ENCODE data around the gene CLDN19.
"Not testable (repeated sequence)": the region's sequence is repeated elsewhere in the genome, so short reads cannot be mapped to it uniquely, and the experiment has no call there.

Gene CLDN19

DNA sequence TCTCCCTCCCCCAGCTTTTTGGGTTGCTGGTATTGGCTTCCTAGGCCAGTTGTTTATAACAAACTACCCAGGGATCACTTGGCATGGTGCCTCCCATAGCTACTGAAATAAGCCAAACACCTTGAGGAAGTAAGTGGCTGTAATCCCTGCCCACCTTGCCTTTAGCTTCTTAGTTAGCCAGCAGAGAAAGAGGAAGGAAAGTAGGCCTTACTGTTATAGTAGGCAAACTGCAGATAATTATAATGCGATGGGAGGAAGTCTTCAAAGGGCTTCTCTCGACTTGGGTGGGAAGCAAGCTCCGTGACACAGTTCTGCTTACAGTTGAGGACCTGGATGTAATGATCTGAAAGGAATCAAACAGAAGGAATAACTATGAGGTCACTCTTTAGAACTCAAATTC lies 18.6 kb upstream of the CLDN19 start:
- DNase-seq = no peak

DNA sequence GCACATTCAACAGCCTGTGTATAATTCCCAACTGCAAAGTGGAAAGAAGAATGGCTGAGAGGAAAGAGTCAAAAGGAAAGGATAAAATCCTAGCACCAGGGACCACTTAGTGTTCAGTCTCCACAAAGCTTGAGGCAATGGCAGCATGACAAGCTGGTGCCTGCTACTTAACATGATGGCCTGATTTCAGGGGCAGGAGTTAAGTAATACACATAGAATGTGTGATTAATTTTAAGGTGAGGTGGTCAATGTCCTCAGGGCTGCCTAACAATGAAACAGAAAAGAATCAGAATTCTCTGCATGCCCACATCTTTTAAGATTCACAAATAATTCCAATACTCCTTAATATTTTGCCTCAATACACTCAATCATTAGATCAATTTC lies 17.8 kb upstream of the CLDN19 start:
- DNase-seq = no peak

GRCh38 chr1:42756956-42757891 lies 17.2 kb upstream of the CLDN19 start:
- peak; percentile 66 to 78 for DNase-seq

DNA sequence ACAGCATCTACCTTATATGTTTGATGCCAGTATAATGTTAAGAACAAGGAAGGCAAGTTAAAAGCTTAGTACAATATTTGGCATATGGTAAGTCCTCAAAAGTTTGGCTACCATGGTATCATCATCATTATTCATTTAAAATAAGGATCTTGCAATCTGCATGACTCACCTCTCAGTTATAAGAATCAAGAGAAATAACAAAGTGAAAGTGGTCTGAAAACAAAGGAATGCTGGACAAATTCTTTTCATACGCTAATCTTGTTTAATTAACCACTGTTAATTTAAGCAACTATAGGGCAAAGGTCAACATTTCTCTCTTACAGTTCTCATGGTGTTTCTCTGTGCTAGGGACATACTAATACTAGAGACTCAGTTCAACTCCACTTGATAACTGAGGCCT lies 13.0 kb upstream of the CLDN19 start:
- DNase-seq = no peak

DNA sequence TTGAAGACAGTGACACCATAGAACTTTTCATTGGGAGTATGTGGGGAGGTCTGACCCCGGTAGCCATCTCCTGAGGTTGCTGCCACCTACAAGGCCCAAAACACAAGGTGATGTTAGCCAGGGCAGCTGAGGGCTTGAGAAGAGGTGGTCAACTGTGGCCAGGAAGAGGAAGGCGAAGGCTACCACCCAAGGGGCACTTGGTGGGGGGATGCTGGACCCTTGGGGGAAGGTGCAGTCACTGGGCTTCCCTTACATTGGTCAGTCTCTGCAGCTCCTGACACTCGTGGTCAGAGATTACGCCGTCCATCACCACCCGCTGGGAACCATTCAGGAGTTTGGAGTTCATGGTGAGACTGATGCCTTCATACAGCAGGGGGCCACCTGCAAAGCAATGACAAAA lies 12.2 kb upstream of the CLDN19 start:
- DNase-seq = no peak

DNA sequence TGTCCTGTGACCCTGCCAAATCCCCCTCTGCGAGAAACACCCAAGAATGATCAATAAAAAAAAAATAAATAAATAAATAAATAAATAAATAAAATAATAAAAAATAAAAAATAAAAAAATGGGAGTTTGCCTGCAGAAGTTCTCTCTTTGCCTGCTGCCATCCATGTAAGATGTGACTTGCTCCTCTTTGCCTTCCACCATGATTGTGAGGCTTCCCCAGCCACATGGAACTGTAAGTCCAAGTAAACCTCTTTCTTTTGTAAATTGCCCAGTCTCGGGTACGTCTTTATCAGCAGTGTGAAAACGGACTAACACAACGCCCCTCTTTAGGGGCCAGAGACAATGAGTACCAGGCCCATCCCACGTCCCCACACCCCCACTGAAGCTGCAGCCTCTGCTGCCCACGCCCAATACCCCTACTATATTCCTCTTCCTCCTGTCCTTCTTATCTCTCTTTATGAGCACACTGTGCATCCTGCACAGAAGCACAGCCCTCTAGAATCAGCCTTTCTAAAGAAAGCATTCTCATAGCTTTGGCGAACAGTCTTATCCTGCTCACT lies 11.6 kb upstream of the CLDN19 start:
- not testable (repeated sequence) for DNase-seq

DNA sequence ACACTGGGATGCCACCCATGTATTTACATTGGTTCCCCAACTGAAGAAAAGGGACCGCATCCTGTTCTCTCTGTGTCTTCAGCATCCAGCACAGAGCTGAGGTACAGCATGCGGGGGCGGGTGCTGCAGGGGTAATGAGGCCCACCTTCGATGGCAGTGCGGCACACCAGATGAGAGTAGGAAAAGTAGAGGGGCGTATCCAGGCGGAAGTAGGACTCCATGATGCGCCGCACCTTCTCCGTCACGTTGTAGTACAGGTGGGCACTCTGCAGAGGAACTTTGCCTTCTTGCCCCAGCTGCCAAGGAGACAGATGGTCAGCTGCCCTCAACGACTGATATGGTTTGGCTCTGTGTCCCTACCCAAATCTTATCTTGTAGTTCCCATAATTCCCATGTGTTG lies 10.0 kb upstream of the CLDN19 start:
- no peak for DNase-seq

GRCh38 chr1:42748461-42749410 lies 8.7 kb upstream of the CLDN19 start:
- DNase-seq = no peak

- no peak for DNase-seq
These were observed 8.0 kb upstream of the CLDN19 start for GRCh38 chr1:42748021-42748420.

DNA sequence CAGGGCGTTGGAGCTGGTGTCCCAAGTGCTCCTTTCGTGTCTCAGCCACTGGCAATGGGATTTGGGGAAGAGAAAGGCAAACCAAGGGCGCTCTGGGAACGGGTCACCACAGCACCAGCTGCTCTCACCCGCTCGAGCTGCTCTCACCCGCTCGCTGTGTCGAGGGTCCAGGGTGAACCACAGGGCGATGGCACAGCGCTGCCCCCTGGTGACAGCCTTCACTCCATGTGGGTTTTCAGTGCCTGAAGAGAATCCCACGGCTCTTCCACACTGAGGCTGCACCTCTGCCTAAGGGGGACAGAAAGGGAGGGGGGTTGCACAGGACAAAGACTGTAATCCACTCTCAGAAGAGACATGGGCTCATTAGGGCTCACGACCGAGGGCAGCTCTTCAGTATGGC lies 7.1 kb upstream of the CLDN19 start:
- DNase-seq = peak; percentile 37 to 40

- no peak for DNase-seq
These were observed 6.5 kb upstream of the CLDN19 start for GRCh38 chr1:42746436-42747105.

DNA sequence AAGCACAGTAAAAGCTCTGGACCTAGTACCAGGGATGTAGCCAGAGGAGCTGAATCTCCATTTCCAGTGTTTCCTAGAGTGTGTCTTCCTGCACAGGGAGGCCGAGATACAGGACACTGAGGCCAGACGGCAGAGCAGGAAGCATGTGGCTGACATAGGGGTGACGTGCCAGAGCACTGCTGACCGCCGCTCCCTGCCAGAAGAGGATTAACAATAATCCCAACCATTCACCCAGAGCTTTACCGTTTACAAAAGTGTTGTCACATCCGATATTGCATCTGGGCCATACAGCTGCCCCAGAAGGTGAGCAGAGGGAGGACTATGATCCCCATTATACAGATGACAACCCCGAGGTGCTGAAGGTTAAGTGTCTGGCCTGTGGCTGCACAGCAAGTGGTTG lies 5.8 kb upstream of the CLDN19 start:
- DNase-seq = no peak

DNA sequence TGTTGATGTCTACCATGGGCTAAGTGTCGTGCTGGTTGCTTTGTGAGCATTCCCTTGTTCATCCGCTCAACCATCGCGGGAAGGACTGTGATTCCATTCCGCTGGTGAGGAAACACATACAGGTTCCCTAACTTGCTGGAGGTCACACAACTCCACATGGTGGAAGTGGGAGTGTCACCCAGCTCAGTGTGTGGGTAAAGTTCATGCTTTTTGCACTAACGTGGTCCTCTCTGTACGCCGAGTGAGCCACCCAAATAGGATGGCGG lies 4.0 kb upstream of the CLDN19 start:
- no peak for DNase-seq

DNA sequence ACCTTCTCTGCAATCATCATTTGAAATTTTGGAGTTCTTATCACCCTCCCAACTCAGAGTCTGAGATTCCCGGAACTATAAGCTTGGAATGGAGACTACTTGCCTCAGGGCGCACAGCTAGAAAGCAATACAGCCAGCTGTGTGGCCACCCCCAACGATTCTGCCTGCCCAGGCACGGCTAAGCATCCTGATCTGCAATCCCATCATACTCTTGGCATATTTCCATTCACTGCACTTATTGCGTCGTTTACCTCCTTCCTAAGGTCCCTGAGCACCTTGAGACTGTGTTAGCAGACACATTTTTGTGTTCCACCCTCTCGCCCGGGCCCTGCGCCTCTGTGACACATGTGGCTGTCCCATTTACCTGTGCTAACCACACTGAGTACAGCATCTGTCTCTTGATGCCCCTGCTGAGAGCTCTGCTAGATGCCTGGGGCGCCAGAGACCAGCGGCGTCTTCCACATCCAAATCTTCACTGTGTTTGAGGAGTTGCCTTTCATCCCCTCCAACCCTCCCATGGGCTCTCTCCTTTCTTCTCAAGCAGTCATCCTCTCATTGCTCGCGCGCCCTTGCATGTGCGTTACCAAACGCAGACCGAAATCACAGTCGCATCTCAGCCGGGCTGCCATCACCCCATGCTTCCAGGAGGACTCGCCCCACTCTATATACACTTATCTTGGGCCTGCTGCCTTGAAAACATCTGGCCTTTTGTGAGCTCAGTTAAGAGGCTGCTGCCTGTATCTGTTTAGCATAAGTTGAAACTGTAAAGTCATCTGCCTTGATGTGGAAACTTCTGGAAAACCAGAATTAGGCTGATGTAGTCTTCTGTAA lies 3.5 kb upstream of the CLDN19 start:
- no peak for DNase-seq

DNA sequence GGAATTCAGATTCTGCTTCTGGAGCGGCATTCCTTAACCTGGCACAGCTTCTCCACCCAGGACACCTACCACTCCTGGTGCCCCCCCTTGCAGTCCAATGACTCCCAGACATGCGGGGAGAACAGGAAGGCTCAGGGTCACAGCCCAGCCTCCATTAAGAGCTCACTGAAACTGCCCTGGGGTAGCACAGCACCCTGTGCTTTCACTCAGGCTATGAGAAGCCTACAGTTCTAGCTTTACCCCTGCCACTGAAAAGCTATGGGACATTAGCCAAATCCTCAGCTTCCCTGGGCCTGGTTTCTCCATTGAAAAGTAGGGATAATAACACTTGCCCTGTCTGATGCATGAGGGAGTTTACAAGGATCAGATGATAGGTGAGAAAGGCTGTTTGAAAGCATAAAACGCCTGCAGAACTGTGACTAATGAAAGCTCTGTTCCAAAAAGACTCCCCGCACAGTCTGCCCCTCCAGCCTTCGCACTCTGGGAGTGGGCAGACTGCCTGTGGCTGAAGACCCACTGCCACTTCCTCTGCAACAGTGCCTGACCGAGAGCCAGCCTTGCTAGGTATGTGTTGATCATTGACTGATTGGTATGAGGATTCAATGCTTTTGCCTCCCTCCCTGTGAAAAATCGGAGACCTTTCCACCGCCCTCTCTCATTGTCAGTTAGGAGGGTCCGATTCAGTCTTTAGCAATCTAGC lies 2.7 kb upstream of the CLDN19 start:
- no peak for DNase-seq

GRCh38 chr1:42742141-42742540 lies 2.1 kb upstream of the CLDN19 start:
- DNase-seq = no peak

GRCh38 chr1:42741706-42742105 lies 1.7 kb upstream of the CLDN19 start:
- DNase-seq = no peak

DNA sequence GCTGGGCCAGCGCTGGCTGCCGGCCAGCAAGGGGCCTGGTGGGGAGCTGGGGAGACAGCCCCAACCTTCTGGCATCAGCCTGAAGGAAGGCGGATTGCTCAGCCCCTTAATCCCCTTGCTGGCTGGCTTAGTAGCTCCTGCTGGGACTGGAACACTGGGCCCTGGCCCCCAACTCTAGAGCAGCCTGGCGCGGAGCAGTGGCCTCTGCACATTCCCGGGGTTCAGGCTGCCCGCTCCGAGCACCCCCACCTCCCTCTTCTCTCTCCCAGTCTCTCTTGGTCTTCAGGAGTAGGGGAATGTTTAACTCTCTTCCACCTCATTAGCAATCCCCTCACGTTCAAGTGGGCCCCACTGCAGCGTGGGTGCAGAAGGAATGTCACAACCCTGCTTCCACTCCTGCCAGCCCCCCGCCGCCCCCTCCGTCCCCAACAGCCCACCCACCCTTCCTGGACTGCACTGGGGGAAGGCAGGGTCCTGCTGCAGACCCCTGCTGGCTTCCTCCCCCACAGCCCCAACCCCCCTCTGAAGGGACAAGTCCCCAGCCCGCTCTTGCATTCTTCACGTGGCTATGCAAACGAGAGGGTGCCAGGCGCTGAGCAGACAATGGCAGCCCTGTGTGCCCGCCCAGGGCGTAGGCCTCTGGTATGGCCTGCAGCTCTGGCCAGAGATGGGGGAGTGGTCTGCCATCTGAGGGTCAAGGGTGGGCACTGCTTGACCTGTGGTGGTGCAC lies 980 bp upstream of the CLDN19 start:
- DNase-seq = no peak

DNA sequence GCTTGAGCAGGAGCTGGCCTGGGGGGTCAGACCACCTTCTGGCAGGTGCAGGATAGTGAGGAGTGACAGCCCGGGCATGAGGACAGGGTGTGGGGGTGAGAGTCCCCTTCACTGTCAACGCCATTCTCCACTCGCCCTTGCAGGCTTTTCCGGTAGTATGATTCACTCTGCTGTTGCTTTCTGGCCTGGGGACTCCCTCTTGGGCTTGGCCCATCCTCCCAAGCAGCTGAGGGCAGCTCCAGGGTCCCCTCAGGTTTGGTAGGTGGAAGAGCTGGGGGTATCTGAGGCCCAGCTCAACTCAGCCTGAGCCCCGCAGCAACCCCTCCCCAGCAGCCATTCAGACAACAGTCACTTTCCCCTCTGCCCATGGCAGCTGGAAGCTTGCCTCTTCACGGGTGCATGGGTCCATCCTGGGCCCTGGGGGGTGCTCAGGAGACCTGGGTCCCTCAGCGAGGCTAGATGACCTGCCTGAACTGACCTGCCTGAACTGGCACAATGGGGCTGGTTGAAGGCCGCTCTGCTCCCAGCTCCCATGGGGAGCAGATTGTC lies 1.3 kb downstream of the CLDN19 start:
- DNase-seq = no peak

DNA sequence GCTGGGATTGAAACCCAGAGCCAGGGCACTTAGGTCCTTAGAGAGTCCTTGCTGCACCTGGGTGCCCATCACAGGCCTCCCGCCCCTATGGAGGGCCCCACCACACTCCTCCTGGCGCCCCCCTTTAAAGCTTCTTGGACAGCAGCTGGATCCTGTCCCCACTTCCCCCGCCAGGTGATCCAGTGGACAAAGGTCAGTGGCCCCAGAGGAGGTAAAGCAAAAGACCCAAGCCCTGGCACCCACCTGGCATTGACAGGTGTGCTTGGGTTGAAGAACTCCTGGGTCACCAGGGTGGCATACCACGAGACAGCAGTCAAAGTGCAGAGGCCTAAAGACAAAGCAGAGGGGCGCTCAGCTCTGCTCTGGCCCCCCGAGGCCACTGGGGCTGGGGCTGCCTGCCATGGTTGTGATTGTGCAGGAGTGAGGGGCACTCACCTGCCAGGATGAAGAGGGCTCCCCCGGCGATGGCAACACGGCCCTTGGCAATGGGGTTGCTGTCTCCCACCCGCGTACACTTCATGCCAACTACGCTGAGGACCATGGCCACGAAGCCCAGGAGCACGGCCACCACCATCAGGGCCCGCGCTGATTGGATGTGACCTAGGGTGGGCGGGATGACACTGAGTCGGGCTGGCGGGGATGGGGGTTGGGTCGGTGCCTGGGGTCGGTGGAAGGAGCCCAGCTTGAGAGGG lies 1.9 kb downstream of the CLDN19 start:
- DNase-seq = no peak

All from SHP77 (cell line).